HG03521 (cell line): ENCODE measurements around the gene MYH6.
"Not testable (repeated sequence)": the region's sequence is repeated elsewhere in the genome, so short reads cannot be mapped to it uniquely, and the experiment has no call there.

ENCODE experiments used
- ATAC-seq: cut with Tn5 transposase; IDR thresholded peaks from one replicate; pipeline ENCODE4 v1.9.1; 2021; ENCODE audit warnings: mild to moderate bottlenecking, moderate library complexity; ENCODE audit not compliant: unreplicated experiment

MYH6 gene

DNA sequence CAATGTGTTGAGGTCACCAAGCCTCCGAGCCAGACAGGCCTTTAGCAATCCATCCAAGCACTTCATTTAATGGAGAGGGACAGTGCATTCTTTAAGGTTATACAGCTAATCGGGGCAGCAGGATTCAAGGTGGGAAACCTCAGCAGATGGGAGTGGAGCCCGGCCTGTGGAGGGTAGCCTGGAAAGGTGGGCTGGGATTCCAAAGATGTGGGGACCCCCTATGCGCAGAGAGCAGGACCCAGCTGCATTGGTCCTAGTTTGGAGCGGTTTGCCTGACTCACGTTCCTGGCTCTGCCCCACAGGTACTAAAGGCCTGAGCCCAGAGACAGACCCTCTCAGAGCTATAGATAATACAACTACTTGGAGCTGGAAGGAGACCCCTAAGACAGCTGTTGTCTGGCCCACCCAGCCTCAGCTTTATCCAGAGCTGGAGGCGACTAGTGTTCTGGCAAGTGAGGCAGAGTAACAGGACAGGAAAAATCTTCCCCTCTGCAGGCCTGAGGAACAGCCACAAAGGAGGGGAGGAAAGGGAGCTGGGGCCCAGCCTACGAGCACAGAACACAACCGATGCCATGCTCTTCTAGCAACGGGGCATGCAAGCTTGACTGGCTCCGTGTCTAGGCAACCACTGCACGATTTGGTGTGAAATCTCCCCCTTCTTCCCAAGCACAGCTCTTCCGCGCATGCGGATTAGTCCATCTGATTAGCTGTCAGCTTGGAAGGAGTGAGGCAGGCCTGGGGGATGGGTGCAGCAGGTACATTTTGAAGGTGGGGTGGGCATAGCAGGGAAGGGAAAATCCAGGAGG is 28.5 kb upstream of the MYH6 start:
- ATAC-seq = no peak

DNA sequence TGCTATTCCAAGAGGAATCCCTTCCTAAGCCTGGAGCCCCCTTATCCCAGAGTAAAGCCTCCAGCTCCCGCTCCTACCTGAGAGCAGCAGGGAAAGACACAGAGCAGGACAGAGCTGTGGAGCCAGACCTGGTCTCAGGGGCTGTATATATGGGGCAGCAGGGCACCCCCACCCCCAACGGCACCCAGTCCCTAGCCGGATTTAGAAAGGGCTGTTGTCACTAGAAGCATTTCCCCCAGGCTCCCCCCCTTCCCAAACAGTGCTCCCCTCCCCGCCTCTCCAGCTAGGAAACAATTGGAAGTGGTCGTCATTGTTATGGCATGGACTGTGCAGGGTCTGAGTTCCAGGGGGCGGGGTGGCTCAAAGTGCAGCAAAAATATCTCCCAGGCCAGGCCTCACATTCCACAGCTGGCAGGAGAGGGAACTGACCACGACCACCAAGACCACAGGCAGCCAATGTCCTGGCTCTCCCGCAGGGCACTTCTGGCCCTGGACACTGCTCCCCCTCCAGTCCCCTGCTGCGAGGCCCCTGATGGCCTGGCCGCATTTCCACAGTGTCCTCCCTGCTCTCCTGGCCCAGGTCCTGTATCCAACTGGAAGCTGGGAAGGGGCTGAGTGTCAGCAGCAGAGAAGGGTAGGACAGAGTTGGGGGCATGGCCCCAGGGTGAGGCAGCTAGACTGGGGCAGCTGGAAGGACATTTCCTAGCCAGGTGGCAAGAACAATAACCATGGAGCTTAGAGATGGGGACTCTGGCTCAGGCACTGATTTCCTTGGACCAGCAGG is 27.7 kb upstream of the MYH6 start, which contains the start of gene MYH7:
MYH7 (minus strand) TSS at position 118 of the 784 bp plus-strand sequence. CDS start 1,928 bp downstream, outside the sequence.
- ATAC-seq = no peak

DNA sequence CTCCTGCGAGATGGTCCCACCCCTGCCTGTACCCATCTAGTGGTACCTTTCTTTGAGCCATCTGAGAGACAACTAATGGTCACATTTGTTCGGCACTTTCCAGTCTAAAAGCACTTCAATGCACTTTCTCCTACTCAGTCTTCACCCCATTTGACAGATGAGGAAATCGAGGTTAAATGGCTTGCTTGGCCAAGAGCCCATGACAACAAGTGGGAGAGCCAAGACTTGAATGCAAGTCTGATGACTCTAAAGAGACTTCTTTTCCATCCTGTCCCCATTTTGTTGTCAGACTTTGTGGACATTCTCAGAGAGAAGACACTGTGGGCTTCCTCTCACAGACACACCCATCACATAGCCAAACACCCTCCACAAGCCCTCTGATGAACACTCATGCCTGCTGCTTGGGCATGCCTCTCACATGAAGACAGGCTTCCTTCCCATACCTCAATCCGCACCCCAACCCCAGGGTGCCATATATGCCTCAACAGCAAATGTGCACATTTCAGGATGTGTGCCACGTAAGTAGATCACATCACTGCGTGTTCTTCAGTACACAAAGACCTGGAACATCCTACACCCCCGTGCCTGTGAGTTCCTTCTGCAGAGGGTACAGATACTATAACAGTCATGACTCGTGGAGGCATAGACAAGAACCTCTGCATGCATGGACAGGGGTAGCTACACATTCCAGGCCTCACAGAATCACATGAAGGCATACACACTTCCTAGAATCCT is 26.6 kb upstream of the MYH6 start:
- no peak for ATAC-seq

GRCh38 chr14:23433457-23433856 is 25.4 kb upstream of the MYH6 start:
- ATAC-seq = no peak

DNA sequence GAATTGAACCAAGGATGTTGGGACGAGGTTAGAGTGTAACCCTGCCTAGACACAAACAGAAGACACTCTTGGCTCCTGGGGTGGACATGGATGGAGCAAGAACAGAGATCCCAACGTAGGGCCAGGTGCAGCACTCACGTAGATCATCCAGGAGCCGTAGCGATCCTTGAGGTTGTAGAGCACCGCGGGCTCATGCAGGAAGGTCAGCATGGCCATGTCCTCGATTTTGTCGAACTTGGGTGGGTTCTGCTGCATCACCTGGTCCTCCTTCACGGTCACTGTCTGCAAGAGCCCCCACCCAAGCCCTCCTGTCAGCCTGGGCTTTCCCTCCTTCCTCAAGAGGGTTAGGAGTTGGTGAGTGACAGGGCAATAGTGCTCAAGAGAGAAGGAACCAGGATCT is 24.9 kb upstream of the MYH6 start:
- no peak for ATAC-seq

DNA sequence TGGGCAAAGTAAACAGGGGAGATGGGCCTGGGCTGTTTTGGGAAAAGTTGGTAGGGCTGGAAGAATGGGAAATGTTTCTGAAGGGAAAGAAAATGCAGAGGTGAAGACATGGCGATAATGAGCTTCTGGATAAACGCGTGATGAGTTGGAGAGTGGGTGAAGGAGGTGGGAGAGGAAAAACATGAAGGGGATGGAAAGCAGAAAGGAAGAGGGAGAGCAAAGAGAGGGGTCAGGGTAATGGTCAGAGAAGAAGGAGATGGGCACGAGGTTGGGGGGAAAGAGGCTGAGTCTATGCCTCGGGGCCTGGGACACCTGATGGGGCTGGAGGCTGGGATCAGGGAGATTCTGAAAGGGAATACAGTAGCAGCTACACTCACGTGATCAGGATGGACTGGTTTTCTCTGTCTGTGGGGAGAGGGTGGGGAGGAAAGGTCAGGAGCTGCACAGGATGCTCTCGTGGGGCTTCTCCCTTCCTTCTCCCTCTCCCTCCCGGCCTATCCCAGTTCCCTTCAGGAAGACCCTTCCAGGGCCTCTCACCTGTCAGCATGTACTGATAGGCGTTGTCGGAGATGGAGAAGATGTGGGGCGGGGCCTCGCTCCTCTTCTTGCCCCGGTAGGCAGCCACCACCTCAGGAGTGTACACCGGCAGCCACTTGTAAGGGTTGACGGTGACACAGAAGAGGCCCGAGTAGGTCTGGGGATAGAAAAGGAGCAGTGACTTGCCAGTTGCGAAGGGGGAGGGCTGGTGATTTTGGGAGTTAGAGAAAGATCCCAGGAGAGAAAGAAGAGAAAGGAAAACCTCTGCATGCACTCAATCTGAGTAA is 24.2 kb upstream of the MYH6 start:
- ATAC-seq = no peak

DNA sequence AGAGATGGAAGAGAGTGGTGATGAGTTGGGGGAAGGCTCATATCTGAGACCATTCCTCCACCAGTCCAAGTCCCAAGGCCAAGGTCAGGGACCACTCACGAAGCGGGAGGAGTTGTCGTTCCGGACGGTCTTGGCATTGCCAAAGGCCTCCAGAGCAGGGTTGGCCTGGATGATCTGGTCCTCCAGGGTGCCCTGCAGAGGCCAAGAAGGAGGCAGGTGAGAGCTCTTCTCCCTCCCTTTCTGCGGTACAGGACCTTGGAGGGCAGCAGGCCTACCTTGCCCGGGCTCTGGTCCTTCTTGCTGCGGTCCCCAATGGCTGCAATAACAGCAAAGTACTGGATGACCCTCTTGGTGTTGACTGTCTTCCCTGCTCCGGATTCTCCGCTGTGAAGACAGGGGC is 23.4 kb upstream of the MYH6 start:
- no peak for ATAC-seq

DNA sequence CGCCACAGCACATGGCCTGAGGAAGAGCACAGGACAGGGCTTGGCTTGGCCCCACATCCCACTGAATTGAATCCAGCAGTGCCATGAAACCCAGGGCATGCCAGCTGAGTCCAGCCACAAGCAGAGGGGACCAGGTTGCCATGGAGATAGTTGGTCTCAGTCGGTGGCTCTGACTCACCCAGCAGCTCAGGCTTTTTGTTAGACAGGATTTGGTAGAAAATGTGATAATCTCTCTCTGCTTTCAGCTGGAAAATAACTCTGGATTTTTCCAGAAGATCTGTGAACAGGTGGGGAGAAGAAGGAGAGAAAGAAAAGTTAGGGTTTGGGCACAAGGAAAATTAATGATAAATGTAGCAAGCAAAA is 22.6 kb upstream of the MYH6 start:
- no peak for ATAC-seq

DNA sequence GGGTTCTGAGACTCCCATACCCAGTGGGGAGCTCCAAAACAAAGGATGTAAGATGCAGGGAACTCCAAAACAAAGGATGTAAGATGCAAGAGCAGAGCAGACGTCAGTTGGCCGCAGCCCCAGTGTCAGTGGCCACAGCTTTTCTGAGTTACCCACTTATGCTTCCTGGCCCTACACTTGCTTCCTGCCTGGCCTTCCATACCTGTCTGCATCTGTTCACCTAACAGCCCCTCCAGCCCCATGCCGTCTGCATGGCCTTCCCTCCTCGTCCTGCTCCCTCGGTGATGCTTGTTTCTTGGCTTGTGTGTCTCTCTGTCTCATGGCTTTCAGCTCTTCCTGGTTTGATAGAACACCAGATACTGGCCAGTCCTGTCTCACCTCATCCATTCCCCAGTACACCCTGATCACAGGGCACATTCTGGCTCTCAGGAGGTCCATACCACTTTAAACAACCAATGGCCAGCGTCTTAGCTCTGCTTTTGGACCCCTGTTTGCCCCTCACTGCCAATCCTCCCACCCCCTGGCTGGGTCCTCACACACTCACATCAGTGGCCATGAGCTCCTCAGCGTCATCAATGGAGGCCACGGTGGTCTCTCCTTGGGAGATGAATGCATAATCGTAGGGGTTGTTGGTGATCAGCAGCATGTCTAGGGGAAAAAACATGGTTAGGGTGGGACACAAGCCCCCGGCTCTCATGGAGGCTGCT is 22.1 kb upstream of the MYH6 start:
- ATAC-seq = no peak

GRCh38 chr14:23428686-23429495 is 20.8 kb upstream of the MYH6 start:
- ATAC-seq = no peak

DNA sequence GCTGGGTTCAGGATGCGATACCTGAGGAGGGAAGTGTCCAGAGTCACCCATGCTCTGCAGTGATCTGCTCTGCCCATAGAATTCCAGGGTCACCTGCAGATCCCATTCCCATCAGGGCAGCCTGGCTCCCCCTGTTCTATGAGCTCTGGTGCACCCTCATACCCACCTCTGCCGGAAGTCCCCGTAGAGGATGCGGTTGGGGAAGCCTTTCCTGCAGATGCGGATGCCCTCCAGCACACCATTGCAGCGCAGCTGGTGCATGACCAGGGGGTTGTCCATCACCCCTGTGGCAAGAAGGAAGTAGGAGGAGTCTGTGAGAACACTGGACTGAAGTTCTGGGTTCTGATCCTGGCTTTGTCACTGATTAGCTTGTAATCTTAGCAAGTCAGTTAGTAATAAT is 17.7 kb upstream of the MYH6 start:
- not testable (repeated sequence) for ATAC-seq

DNA sequence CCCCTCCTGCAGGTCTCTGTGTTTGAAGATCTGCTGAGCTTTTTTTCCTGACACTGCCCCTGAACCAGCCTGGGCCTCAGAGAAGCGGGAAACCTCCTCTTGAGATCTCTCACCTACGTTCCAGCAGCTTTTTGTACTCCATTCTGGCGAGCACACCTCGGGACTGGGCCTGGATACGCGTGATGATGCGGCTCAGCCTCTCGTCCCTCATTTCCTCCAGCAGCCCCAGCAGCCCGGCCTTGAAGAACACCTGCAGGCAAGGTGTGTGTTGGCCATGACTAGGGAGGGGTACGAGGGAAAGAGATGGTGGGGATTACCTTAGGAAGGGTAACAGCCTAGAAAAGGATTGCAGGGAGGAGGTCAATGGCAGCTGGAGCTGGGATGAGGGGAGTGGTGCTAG is 17.1 kb upstream of the MYH6 start:
- no peak for ATAC-seq

- ATAC-seq = no peak
These were observed 15.6 kb upstream of the MYH6 start for GRCh38 chr14:23423657-23424056.

DNA sequence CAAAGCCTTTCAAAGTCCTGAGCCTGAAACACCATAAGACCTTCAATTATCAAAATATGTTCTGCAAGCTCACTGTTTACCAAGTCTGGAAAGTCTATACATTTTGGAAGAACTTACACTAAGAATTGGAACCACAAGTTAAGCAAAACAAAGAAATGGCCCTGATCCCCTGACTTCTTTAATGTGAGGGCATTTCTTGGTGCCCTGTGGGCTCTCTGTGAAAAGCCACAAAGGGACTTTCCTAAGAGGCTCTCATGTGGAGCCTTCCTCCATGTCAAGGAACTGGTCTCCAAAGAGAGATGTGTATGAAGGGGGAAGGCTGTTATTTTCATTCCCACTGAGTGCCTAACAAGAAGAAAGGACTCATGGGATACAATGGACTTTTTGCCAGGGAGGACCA is 13.5 kb upstream of the MYH6 start:
- ATAC-seq = no peak

DNA sequence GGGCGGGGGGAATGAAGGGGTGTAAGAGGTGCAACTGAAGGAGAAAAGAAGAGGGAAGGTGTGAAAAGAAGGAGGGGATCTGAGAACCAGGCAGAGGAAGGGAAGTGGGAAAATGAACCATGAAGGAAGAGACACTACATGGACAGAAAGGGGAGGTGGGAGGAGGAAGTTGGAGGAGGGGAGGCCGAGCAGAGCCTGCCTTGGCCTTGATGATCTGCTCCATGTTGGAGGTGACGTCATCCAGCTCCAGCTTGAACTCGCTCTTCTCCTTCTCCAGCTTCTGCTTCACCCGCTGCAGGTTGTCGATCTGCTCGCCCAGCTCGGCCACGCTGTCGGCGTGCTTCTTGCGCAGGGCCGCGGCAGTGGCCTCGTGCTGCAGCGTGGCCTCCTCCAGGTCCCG is 11.6 kb upstream of the MYH6 start:
- not testable (repeated sequence) for ATAC-seq

DNA sequence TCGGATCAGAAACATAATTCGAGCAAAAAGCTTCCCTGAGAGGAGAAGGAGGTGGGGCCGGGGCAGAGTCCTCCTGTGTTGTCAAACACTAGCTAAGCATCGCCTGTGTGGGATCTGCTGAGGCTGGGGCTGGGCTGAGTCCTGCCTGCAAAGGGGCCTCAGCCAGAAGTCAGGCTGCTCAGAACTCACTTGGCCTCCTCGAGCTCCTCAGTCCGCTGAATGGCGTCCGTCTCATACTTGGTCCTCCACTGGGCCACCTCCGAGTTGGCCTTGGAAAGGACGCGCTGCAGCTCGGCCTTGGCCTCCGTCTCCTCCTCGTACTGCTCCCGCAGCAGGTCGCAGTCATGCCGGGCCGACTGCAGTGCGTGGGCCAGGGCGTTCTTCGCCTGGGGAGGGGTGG is 9.9 kb upstream of the MYH6 start:
- no peak for ATAC-seq

GRCh38 chr14:23417269-23417668 is 9.2 kb upstream of the MYH6 start:
- ATAC-seq = not testable (repeated sequence)

DNA sequence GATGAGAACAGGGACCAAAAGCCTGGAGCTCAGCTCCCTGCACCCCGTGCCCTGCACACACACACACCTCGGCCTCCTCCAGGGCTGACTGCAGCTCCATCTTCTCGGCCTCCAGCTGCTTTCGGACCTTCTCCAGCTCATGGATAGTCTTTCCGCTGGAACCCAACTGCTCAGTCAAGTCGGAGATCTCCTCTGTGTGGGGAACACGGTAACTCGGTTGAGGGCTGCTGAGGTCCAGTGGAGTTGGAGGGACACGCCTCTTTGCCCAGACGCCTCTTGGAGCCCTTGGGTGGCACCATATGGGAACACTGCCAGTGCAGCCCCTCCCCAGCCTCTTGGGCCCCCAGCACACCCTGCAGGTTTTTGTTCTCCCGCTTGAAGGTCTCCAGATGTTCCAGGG is 8.7 kb upstream of the MYH6 start:
- no peak for ATAC-seq
